ENCODE results near the gene CDH3.

DNA sequence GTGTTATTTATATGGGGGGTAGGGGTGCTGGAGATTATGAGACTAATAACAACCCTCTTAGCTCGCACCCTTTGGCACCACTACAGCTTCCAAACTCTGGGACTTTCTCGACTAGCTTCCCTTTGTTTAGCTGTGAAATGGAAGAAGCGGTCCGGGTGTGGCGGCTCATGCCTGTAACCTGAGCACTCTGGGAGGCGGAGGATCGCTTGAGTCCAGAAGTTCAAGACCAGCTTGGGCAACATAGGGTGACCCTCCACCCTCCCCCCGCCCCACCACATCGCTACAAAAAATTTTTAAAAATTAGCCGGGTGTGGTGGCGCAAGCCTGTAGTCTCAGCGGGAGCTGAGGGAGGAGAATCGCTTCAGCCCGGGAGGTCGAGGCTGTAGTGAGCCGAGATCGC, 814 bp upstream of the CDH3 start:
- TF ChIP-seq, protein P1, sequence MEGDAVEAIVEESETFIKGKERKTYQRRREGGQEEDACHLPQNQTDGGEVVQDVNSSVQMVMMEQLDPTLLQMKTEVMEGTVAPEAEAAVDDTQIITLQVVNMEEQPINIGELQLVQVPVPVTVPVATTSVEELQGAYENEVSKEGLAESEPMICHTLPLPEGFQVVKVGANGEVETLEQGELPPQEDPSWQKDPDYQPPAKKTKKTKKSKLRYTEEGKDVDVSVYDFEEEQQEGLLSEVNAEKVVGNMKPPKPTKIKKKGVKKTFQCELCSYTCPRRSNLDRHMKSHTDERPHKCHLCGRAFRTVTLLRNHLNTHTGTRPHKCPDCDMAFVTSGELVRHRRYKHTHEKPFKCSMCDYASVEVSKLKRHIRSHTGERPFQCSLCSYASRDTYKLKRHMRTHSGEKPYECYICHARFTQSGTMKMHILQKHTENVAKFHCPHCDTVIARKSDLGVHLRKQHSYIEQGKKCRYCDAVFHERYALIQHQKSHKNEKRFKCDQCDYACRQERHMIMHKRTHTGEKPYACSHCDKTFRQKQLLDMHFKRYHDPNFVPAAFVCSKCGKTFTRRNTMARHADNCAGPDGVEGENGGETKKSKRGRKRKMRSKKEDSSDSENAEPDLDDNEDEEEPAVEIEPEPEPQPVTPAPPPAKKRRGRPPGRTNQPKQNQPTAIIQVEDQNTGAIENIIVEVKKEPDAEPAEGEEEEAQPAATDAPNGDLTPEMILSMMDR (IDR thresholded peaks at IDR 0.05; ENCODE audit: low read depth, low read length, poor library complexity, severe bottlenecking): no peak
- no peak for TF ChIP-seq EZH2phosphoT487 (IDR thresholded peaks at IDR 0.05; ENCODE audit: borderline replicate concordance, low read length)

Measured in DOHH2 (cell line).